ENCODE data around the gene AARSD1.
A peak's percentile ranks its signal among the peaks of the same experiment; 100 is the strongest.

GRCh38 chr17:42985225-42985624 lies 21.0 kb upstream of the AARSD1 start:
- no peak for TF ChIP-seq CTCF (IDR thresholded peaks at IDR 0.05 in 8 of 11, conservative IDR thresholded peaks at IDR 0.05 in 3 of 11)
- TF ChIP-seq POLR2A (IDR thresholded peaks at IDR 0.05) = no peak
- peak in 1 of 3 donors; percentile 48 for TF ChIP-seq POLR2AphosphoS5 (IDR thresholded peaks at IDR 0.05)
